ENCODE measurements around the gene CUBN.

DNA sequence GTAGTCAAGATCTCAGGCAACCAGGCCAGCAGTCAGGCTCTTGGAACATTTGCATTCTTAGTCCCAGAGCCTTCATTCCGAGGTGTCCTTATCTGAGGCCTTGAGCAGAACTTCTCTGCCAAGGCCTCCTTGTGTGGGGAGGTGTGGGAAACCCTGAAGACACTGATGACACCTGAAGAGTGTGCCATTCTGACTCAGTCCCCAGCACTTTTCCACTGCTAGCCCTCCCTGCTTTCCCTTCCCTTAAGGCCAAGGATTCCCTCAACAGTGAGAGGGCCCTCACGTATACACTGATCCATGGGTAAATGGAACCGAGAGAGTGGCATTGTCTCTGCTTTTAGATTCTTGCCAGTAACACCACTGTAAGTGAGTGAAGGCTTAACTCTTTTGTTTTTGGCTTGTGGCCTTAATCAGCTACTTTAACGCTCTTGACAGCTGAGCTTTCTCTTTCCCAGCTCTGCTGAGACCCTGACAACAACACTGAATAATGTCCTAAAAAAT, 41.6 kb upstream of the CUBN start:
- TF ChIP-seq, protein P1, sequence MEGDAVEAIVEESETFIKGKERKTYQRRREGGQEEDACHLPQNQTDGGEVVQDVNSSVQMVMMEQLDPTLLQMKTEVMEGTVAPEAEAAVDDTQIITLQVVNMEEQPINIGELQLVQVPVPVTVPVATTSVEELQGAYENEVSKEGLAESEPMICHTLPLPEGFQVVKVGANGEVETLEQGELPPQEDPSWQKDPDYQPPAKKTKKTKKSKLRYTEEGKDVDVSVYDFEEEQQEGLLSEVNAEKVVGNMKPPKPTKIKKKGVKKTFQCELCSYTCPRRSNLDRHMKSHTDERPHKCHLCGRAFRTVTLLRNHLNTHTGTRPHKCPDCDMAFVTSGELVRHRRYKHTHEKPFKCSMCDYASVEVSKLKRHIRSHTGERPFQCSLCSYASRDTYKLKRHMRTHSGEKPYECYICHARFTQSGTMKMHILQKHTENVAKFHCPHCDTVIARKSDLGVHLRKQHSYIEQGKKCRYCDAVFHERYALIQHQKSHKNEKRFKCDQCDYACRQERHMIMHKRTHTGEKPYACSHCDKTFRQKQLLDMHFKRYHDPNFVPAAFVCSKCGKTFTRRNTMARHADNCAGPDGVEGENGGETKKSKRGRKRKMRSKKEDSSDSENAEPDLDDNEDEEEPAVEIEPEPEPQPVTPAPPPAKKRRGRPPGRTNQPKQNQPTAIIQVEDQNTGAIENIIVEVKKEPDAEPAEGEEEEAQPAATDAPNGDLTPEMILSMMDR (IDR thresholded peaks at IDR 0.05; ENCODE audit: low read depth, low read length), result no peak
- TF ChIP-seq POLR2A (IDR thresholded peaks at IDR 0.05; ENCODE audit: extremely low read depth, insufficient read length) (no peak), MYC (IDR thresholded peaks at IDR 0.05; ENCODE audit: low read depth, low read length) (no peak)
- TF ChIP-seq, protein P2, sequence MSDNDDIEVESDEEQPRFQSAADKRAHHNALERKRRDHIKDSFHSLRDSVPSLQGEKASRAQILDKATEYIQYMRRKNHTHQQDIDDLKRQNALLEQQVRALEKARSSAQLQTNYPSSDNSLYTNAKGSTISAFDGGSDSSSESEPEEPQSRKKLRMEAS (IDR thresholded peaks at IDR 0.05; ENCODE audit: low read depth, low read length), result no peak
